Measurements from ENCODE around the gene PHKA2.

PHKA2 gene

GRCh38 chrX:18924507-18925088, 59.3 kb downstream of the PHKA2 start:
- Mint-ChIP-seq H3K9me3 (peaks cover 20% of the 10 kb centered on the region), H3K27ac (no peak overlapping the region), H3K36me3 (ENCODE audit: low read depth) (peaks cover 25% of the 10 kb centered on the region), H3K27me3 (ENCODE audit: low read depth) (no peaks in the 10 kb centered on the region), H3K4me1 (no peaks in the 10 kb centered on the region), H3K4me3 (no peak overlapping the region)
- no peak for TF ChIP-seq CTCF (IDR thresholded peaks at IDR 0.05; ENCODE audit: unreplicated experiment in 3 of 3)

- Mint-ChIP-seq H3K27ac (no peak overlapping the region), H3K27me3 (ENCODE audit: low read depth) (no peaks in the 10 kb centered on the region), H3K9me3 (peaks cover 30% of the 10 kb centered on the region), H3K4me1 (no peaks in the 10 kb centered on the region), H3K4me3 (no peak overlapping the region), H3K36me3 (ENCODE audit: low read depth) (peaks cover 57% of the 10 kb centered on the region)
- no peak for TF ChIP-seq CTCF (IDR thresholded peaks at IDR 0.05; ENCODE audit: unreplicated experiment in 3 of 3)
Measured at GRCh38 chrX:18920566-18920965, 63.3 kb downstream of the PHKA2 start.

- H3K36me3 Mint-ChIP-seq (ENCODE audit: low read depth) = peaks cover 60% of the 10 kb centered on the region
- no peak overlapping the region for H3K4me3 Mint-ChIP-seq
- H3K27ac Mint-ChIP-seq = no peak overlapping the region
- no peaks in the 10 kb centered on the region for H3K4me1 Mint-ChIP-seq
- no peaks in the 10 kb centered on the region for H3K27me3 Mint-ChIP-seq (ENCODE audit: low read depth)
- no peak for TF ChIP-seq CTCF (IDR thresholded peaks at IDR 0.05; ENCODE audit: unreplicated experiment in 3 of 3)
- H3K9me3 Mint-ChIP-seq = peaks cover 30% of the 10 kb centered on the region
Measured at GRCh38 chrX:18920079-18920478, 63.8 kb downstream of the PHKA2 start.

- H3K27ac Mint-ChIP-seq = no peak overlapping the region
- H3K9me3 Mint-ChIP-seq = peaks cover 38% of the 10 kb centered on the region
- no peak overlapping the region for H3K4me3 Mint-ChIP-seq
Measured at GRCh38 chrX:18917831-18918230, 66.1 kb downstream of the PHKA2 start.

GRCh38 chrX:18906286-18906685, 77.6 kb downstream of the PHKA2 start:
- Mint-ChIP-seq H3K36me3 (ENCODE audit: low read depth) (peaks cover 41% of the 10 kb centered on the region), H3K27ac (no peak overlapping the region), H3K27me3 (ENCODE audit: low read depth) (no peaks in the 10 kb centered on the region), H3K9me3 (peaks cover 9% of the 10 kb centered on the region), H3K4me1 (no peaks in the 10 kb centered on the region), H3K4me3 (no peak overlapping the region)
- no peak for TF ChIP-seq CTCF (IDR thresholded peaks at IDR 0.05; ENCODE audit: unreplicated experiment in 3 of 3)

More at GRCh38 chrX:18917831-18918230, 66.1 kb downstream of the PHKA2 start:
- Mint-ChIP-seq H3K4me1 (no peaks in the 10 kb centered on the region), H3K36me3 (ENCODE audit: low read depth) (peaks cover 64% of the 10 kb centered on the region), H3K27me3 (ENCODE audit: low read depth) (no peaks in the 10 kb centered on the region)
- no peak for TF ChIP-seq CTCF (IDR thresholded peaks at IDR 0.05; ENCODE audit: unreplicated experiment in 3 of 3)

- TF ChIP-seq CTCF (IDR thresholded peaks at IDR 0.05; ENCODE audit: unreplicated experiment in 3 of 3) = no peak
- Mint-ChIP-seq H3K4me3 (no peak overlapping the region), H3K4me1 (peaks cover 11% of the 10 kb centered on the region), H3K27ac (no peak overlapping the region), H3K36me3 (ENCODE audit: low read depth) (peaks cover 21% of the 10 kb centered on the region), H3K9me3 (peaks cover 15% of the 10 kb centered on the region), H3K27me3 (ENCODE audit: low read depth) (no peaks in the 10 kb centered on the region)
Measured at GRCh38 chrX:18900401-18900976, 83.4 kb downstream of the PHKA2 start.

All from nephron (organoid).